NCI-H1048 (cell line): ENCODE measurements around the gene NES.

Source experiments
- DNase-seq: peaks from one replicate; lab custom pipeline; 2025; lab: John Stamatoyannopoulos, UW

The NES gene

GRCh38 chr1:156662005-156662799, 15.0 kb downstream of the NES start:
- no peak for DNase-seq

DNA sequence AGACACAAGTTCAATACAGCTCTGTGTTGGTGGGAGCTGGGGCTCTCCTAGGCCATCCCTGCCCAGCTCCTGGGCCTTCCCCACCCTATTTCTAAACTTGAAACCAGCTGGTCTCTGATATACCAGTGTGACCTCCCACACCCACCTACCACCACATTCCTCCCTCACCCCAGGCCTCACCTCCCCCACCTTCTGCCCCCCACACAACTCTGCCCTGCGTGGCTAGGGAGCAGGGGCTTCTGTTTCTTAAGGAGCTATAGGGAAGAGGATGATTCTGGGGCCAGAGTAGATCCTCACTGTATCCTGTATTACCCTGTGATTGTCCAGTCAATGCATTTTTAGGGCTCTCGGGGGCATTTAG, 16.5 kb downstream of the NES start:
- no peak for DNase-seq

DNA sequence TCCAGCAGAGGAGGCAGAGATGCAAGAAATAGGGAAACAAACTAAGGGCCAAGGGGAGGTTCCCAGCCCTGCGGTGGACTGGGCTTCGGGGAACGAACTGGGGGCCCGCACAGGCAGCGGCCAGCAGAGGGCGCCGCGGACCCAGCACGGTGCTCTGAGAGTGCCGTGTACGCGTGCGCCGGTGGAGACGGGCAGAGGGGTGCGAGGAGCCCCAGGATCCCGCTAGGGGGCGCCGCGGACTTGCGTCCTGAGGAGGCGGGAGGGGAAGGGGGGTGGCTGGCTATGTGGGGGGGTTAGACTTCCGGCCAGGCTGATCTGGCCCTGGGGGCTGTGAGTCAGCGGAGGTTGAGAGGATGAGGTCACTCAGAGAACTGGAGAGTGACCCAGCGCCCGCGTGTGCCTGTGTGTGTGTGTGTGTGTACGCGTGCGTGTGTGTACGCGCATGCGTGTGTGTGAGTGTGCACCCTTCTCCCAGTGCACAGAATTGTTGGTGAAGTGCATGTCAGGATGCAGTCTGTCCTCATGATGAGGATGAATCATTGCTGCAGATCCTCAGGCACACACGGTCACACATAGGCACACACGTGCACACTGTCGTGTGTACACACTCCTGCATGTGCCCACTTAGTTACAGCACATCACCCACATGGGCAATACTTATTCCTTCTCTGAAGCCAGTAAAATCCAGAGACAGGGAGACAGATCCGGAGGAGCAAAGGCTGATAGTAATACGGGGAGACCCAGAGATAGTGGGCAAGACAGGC, 17.0 kb downstream of the NES start:
- peak; percentile 93 for DNase-seq

GRCh38 chr1:156659661-156659987, 17.6 kb downstream of the NES start:
- DNase-seq = no peak

GRCh38 chr1:156658945-156659574, 18.1 kb downstream of the NES start:
- no peak for DNase-seq

DNA sequence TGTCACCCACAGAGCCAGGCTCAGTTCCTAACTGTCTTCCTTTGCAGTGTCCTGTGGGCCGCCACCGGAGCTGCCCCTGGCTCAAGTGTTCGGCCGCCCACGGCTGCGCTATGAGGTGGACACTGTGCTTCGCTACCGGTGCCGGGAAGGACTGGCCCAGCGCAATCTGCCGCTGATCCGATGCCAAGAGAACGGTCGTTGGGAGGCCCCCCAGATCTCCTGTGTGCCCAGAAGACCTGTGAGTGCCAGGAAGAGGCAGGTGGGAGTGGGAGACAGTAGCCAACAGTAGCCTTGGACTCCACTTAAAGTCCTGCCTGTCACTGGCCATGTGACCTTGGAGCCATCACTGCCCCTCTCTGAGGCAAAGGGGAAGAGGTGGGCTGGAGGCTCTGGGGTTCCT, 18.7 kb downstream of the NES start:
- DNase-seq = no peak

DNA sequence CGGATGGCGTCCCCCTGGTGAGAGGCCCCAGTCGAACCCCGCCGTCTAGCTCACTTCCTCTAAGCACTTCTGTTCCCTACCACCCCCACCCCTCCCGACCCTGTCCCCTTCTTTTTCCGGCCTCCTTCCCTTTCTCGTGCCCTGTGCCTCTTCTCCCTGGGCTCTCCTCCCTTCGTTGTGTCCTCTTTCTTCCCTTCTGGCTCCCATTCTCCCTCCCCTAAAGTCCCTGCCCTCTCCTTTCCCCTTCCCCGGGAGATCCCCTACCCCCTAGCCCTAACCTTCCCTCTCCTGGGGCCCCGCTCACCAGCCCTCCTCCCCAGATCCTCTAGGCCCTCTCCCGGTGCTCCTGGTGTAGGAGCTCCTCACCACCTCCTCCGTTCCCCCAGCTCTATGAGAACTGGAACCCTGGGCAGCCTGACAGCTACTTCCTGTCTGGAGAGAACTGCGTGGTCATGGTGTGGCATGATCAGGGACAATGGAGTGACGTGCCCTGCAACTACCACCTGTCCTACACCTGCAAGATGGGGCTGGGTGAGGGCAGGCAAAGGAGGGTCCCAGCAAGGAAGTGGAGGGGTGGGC, 19.4 kb downstream of the NES start:
- no peak for DNase-seq

DNA sequence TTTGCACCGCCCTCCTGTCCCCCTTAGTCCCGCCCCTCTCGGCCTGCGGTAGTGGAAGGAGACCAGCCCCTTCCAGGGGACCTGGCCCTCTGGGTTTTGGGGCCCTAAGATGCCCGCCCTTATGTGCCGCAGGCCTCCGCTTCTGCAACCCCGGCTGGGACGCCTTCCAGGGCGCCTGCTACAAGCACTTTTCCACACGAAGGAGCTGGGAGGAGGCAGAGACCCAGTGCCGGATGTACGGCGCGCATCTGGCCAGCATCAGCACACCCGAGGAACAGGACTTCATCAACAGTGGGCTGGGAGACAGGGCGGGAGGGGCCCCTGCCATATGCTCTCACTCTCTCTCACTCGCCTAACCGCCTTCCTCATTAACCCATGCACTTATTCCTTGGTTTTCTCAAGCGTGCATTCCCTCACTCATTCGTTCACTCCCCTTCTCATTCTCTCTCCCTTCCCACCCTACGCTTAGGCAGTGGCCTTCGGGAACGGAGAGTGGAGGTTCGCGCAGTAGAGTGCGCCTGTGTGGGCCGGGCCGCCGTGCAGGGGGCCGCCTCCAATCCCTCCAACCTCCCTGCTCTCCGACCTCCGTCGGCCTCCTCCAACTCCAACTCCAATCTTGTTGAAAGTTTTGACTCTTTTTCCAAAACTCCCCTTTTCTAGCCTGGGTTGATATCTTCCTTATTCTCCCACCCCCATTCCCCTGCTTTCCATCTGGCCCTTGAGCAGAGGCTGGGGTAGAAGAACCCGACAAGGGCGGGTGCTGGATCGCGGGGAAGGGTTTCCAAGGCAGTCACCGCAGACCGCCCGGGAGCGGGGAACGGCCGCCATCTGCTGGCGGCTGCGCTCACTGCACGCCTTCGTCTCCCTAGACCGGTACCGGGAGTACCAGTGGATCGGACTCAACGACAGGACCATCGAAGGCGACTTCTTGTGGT, 20.1 kb downstream of the NES start:
- DNase-seq = no peak

GRCh38 chr1:156655904-156656516, 21.2 kb downstream of the NES start:
- DNase-seq = no peak

GRCh38 chr1:156655151-156655903, 21.9 kb downstream of the NES start:
- DNase-seq = no peak

DNA sequence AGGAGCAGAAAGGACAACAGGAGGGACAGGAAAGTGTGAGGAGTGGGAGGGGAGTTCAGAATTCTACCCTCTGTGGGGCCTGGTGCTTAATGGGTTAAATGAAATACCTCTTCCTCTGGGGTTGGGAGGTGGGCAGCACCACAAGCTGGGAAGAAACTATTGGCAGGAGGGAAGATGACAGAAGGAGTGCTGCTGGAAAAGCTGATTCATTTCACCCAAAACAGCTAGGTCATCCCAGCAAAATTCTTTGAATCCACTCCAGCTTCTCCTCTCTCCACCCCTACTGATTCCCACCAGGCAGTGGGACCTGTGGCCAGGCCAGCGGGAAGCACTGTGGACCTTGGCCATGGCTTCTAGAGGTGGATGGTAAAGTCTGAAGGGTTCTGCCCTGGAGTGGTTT, 22.5 kb downstream of the NES start:
- DNase-seq = no peak

DNA sequence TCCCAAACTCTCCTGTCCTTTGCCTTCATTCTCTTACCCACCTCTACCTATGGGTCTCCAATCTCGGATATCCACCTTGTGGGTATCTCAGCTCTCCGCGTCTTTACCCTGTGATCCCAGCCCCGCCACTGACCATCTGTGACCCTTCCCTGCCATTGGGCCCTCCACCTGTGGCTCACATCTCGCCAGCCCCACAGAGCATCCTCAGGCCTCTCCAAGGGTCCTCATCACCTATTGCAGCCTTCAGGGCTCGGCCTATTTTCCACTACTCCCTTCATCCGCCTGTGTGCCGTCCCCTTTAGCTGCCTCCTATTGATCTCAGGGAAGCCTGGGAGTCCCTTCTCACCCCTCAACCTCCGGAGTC, 24.2 kb downstream of the NES start:
- DNase-seq = no peak

DNA sequence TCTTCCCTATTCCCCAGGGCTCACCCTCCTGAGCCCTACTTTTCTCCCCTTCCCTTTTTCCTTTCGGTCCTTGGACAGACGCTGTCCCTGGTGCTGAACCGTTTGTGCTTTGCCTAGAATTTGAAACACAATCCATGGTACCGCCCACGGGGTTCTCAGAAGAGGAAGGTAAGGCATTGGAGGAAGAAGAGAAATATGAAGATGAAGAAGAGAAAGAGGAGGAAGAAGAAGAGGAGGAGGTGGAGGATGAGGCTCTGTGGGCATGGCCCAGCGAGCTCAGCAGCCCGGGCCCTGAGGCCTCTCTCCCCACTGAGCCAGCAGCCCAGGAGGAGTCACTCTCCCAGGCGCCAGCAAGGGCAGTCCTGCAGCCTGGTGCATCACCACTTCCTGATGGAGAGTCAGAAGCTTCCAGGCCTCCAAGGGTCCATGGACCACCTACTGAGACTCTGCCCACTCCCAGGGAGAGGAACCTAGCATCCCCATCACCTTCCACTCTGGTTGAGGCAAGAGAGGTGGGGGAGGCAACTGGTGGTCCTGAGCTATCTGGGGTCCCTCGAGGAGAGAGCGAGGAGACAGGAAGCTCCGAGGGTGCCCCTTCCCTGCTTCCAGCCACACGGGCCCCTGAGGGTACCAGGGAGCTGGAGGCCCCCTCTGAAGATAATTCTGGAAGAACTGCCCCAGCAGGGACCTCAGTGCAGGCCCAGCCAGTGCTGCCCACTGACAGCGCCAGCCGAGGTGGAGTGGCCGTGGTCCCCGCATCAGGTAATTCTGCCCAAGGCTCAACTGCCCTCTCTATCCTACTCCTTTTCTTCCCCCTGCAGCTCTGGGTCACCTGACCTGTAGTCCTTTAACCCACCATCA, 24.8 kb downstream of the NES start:
- peak; percentile 51 for DNase-seq

- no peak for DNase-seq
Measured at GRCh38 chr1:156648951-156649350, 28.3 kb downstream of the NES start.

DNA sequence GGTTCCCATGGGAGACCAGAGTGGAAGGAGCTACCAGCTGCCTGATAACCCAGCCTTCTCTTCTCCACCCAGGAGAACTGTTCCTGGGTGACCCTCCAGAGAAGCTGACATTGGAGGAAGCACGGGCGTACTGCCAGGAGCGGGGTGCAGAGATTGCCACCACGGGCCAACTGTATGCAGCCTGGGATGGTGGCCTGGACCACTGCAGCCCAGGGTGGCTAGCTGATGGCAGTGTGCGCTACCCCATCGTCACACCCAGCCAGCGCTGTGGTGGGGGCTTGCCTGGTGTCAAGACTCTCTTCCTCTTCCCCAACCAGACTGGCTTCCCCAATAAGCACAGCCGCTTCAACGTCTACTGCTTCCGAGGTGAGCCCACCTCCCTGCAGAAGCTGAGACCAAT, 28.7 kb downstream of the NES start:
- no peak for DNase-seq

- DNase-seq = no peak
Measured at GRCh38 chr1:156647351-156647750, 29.9 kb downstream of the NES start.

GRCh38 chr1:156646738-156647211, 30.4 kb downstream of the NES start:
- DNase-seq = no peak

GRCh38 chr1:156645666-156646065, 31.5 kb downstream of the NES start:
- no peak for DNase-seq

DNA sequence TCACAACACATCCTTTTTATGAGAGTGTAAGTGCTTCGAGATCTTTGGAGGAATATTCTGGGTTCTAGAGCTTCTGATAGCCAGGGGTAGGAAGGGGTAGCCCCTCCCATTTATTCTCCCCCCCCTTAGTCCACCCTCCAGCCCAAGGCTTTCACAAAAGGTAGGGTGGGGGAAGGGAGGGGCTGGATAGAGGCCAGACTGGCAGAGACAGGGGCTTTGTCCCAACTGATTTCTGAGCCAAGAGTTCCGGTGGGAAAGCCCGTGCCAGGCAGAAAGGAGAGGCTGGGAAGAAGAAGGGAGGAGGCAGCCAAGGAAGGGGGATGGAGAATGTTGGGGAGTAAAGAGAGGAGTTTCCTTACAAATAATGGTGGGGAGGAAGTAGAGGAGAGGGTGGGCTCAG, 32.2 kb downstream of the NES start:
- DNase-seq = no peak

DNA sequence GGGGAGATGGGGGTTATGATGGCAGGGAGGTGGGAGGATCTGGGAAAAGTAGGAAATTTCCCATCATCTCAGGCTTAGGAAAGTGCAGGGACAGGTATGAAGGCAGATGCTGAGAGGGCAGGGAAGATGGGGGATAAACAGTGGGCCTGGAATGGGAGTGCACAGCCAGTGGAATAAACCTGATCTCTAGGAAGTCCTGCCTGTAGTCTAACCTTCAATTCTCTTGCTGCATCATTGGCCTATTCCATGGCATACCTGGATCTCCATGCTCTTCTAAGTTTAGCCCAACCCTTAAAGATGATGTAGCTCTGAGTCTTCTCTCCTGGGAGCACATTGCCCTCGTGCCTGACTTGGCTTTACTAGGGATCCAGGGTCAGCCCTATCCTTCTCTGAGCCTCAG, 32.6 kb downstream of the NES start:
- DNase-seq = no peak
